Pons (tissue), 1 donor: ENCODE data around the gene SDK2.

Experiments
- DNase-seq: peaks from one replicate; pipeline ENCODE4 v3.0.0-alpha.2; 2016; ENCODE audit warnings: low spot score

SDK2 gene

GRCh38 chr17:73634629-73635028 lies 9.6 kb downstream of the SDK2 start:
- no peak for DNase-seq

GRCh38 chr17:73633736-73634135 lies 10.5 kb downstream of the SDK2 start:
- DNase-seq: no peak

GRCh38 chr17:73632513-73632912 lies 11.7 kb downstream of the SDK2 start:
- no peak for DNase-seq

GRCh38 chr17:73630965-73631595 lies 13.2 kb downstream of the SDK2 start:
- DNase-seq: no peak

GRCh38 chr17:73630531-73630930 lies 13.7 kb downstream of the SDK2 start:
- peak; percentile 76 for DNase-seq

GRCh38 chr17:73628642-73629552 lies 15.3 kb downstream of the SDK2 start:
- DNase-seq: no peak

GRCh38 chr17:73625991-73626673 lies 18.1 kb downstream of the SDK2 start:
- DNase-seq: peak; percentile 14

- DNase-seq: no peak
These were observed 19.2 kb downstream of the SDK2 start for GRCh38 chr17:73625006-73625405.

- no peak for DNase-seq
These were observed 19.7 kb downstream of the SDK2 start for GRCh38 chr17:73624496-73624988.

- DNase-seq: no peak
These were observed 20.4 kb downstream of the SDK2 start for GRCh38 chr17:73623818-73624217.

GRCh38 chr17:73623247-73623646 lies 21.0 kb downstream of the SDK2 start:
- no peak for DNase-seq

GRCh38 chr17:73622381-73622780 lies 21.9 kb downstream of the SDK2 start:
- DNase-seq: no peak

- no peak for DNase-seq
These were observed 22.6 kb downstream of the SDK2 start for GRCh38 chr17:73621685-73622084.

- DNase-seq: no peak
These were observed 23.8 kb downstream of the SDK2 start for GRCh38 chr17:73620414-73620813.

GRCh38 chr17:73617501-73617900 lies 26.7 kb downstream of the SDK2 start:
- no peak for DNase-seq

GRCh38 chr17:73616873-73617404 lies 27.3 kb downstream of the SDK2 start:
- no peak for DNase-seq

GRCh38 chr17:73616120-73616872 lies 27.9 kb downstream of the SDK2 start:
- DNase-seq: no peak

GRCh38 chr17:73614256-73614655 lies 30.0 kb downstream of the SDK2 start:
- no peak for DNase-seq

GRCh38 chr17:73613271-73614233 lies 30.7 kb downstream of the SDK2 start:
- DNase-seq: no peak

GRCh38 chr17:73612031-73612472 lies 32.2 kb downstream of the SDK2 start:
- DNase-seq: no peak
